Measurements from ENCODE around the gene PCDH15. TPM values are rescaled to one million over a fixed set of nuclear protein-coding genes. Genes with fewer than 3 reads are reported as not detected.

The PCDH15 gene
- total and polyA plus RNA-seq, 2 of the 4 experiments (the other 2 are of a cell fraction) = not detected

GRCh38 chr10:53808677-53809372, 992.2 kb downstream of the PCDH15 start:
- H4K5ac ChIP-seq (ENCODE audit: low read depth, low read length) = no peak overlapping the region
- H3K4me3 ChIP-seq (ENCODE audit: insufficient read depth, low read depth, low read length) = no peak overlapping the region
- no peaks in the 10 kb centered on the region for H3K4me1 ChIP-seq (ENCODE audit: control insufficient read depth, insufficient read depth, low read length)
- no peak overlapping the region for H2BK5ac ChIP-seq (ENCODE audit: low read depth, low read length, poor library complexity, severe bottlenecking)
- H3K27me3 ChIP-seq (ENCODE audit: control insufficient read depth, insufficient read depth, low read length) = no peaks in the 10 kb centered on the region
- no peak overlapping the region for H2BK20ac ChIP-seq (ENCODE audit: low read depth, low read length)
- dilution Hi-C loops (cut with HindIII; ENCODE audit: low sequenced_read_pairs, unreplicated experiment) (no loop called here), intact Hi-C loops (cut with micrococcal nuclease) (no loop called here), in situ Hi-C loops (cut with MboI; ENCODE audit: low sequenced_read_pairs) (no loop called here)
- no peak overlapping the region for H3K27ac ChIP-seq (ENCODE audit: insufficient read depth, low read length)
- no peaks in the 10 kb centered on the region for H3K79me1 ChIP-seq (ENCODE audit: low read depth in 1 of 2, low read length in 2 of 2)
- no peak overlapping the region for H4K91ac ChIP-seq (ENCODE audit: insufficient read depth, low read depth, low read length)
- no peaks in the 10 kb centered on the region for H4K20me1 ChIP-seq (ENCODE audit: insufficient read depth, low read length)
- ChIA-PET POLR2A (ENCODE audit: unreplicated experiment) (no interaction called here), CTCF (no interaction called here)
- DNase-seq (no peak), ATAC-seq (ENCODE audit: low read depth) (no peak)
- no peak overlapping the region for H3K14ac ChIP-seq (replicated peaks; ENCODE audit: low read depth, low read length)
- H3K4ac ChIP-seq (ENCODE audit: low read depth, low read length) = no peak overlapping the region
- no TSS peak for BruUV-seq (replicated peaks)
- H3K36me3 ChIP-seq (ENCODE audit: control insufficient read depth, insufficient read depth, low read length) = no peaks in the 10 kb centered on the region
- no peak overlapping the region for H2AFZ ChIP-seq (replicated peaks; ENCODE audit: low read length, poor library complexity)
- H2AK5ac ChIP-seq (ENCODE audit: low read depth, low read length) = no peak overlapping the region
- H3K9me1 ChIP-seq (ENCODE audit: insufficient read depth, low read length) = no peaks in the 10 kb centered on the region
- no peak overlapping the region for H4K8ac ChIP-seq (ENCODE audit: low read depth in 2 of 2, low read length in 2 of 2)
- no peak overlapping the region for H3K4me2 ChIP-seq (ENCODE audit: low read depth, low read length)
- no peak overlapping the region for H3K23ac ChIP-seq (ENCODE audit: low read depth, low read length)
- 58% methylated on average over 4 of the region's 8 CpGs; no CpG with 5 or more reads in 1 of the 2 experiments for WGBS, 2 experiments (ENCODE audit: extremely low coverage in 2 of 2, insufficient read length in 1 of 2)
- TF ChIP-seq BHLHE40 (IDR thresholded peaks at IDR 0.05; ENCODE audit: low read depth, low read length) = no peak
- no peak overlapping the region for H2AK9ac ChIP-seq (replicated peaks; ENCODE audit: low read depth, low read length, poor library complexity)
- H3K9ac ChIP-seq (ENCODE audit: low read depth, low read length) = no peak overlapping the region
- no peak overlapping the region for H2BK120ac ChIP-seq (ENCODE audit: low read depth, low read length)
- H3K9me3 ChIP-seq (ENCODE audit: control insufficient read depth, insufficient read depth, low read length) = no peaks in the 10 kb centered on the region
- H3K56ac ChIP-seq (ENCODE audit: extremely low read depth, insufficient read depth, low read length) = no peak overlapping the region
- no peak overlapping the region for H3K18ac ChIP-seq (ENCODE audit: low read depth, low read length)
- no peak overlapping the region for H2BK15ac ChIP-seq (ENCODE audit: low read depth, low read length)

Measured in IMR-90 (cell line).